Ovary (tissue), 3 donors: Measurements from ENCODE around the gene GPS1.

Experiments used
- EP300 ChIP-seq: sonication (generic); formaldehyde crosslinking; IDR thresholded peaks from one replicate; pipeline ENCODE4 v1.6.1; 2017; ENCODE audit warnings: antibody characterized with exemption
- TF ChIP-seq, protein P1 (sequence below), 3 donors: fragments of 450-650 bp in 2 of 3; fragments of 200-600 bp in 1 of 3; IDR thresholded peaks; one replicate each; pipeline versions ENCODE4 v1.5.1 to v1.8.0; 2016 to 2022; ENCODE audit warnings: antibody characterized with exemption in 3 of 3, mild to moderate bottlenecking in 1 of 3
- donor health status: DM: no; HTN: no; CAD: no.

DNA sequence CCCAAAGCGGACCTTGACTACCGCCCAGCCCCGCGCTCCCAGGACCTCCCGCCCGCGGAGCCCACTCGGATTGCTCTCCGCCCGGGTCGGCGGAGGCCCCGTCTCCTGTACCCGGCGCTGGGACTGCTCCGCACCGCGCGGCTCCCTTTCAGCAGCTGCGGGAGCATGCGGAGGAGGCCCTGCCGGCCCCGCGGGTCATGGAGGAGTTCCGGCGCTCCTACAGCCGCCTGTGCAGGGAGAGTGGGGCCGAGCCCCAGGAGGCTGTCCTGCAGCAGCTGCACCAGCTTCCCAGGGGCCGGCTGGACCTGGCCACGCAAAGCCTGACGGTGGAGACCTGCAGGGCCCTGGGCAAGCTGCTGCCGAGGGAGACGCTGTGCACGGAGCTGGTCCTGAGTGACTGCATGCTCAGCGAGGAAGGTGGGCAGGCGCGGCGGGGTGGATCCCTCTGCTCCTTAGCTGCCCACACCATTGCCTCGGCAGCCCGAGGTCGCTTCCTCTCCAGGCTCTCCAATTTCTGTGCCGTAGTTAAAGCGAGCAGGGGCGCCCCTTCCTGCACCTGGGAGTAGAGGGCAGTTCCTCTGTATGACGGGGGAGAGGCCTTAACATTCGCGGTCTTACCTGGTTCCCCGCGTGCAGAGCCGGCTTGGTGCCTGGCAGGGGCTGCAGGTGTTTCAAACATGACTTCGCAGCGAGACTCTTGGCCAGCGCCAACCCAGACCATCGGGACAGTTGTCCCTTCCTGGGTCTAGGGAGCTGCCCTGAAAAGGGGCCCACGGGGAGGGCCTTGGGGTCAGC is 28.1 kb upstream of the GPS1 start:
- TF ChIP-seq, protein P1, sequence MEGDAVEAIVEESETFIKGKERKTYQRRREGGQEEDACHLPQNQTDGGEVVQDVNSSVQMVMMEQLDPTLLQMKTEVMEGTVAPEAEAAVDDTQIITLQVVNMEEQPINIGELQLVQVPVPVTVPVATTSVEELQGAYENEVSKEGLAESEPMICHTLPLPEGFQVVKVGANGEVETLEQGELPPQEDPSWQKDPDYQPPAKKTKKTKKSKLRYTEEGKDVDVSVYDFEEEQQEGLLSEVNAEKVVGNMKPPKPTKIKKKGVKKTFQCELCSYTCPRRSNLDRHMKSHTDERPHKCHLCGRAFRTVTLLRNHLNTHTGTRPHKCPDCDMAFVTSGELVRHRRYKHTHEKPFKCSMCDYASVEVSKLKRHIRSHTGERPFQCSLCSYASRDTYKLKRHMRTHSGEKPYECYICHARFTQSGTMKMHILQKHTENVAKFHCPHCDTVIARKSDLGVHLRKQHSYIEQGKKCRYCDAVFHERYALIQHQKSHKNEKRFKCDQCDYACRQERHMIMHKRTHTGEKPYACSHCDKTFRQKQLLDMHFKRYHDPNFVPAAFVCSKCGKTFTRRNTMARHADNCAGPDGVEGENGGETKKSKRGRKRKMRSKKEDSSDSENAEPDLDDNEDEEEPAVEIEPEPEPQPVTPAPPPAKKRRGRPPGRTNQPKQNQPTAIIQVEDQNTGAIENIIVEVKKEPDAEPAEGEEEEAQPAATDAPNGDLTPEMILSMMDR (IDR thresholded peaks at IDR 0.05): no peak
- no peak for TF ChIP-seq EP300
